HEK293T (cell line): ENCODE measurements around the gene ADCY6.

Source experiments
- CTCF ChIA-PET: fragments of 350-600 bp; formaldehyde crosslinking; extraction: SDS; loops from one replicate; lab custom pipeline; 2021; ENCODE audit warnings: antibody characterized with exemption, inconsistent platforms; lab: Yijun Ruan, JAX
- POLR2A ChIA-PET: fragments of 350-600 bp; formaldehyde crosslinking; extraction: SDS; loops from one replicate; lab custom pipeline; 2020; ENCODE audit warnings: antibody characterized with exemption, inconsistent platforms; lab: Yijun Ruan, JAX
- DNase-seq: peaks from one replicate; pipeline ENCODE4 v3.0.0; 2012; ENCODE audit warnings: mixed read lengths; ENCODE audit errors: extremely low spot score
- ARNT ChIP-seq: fragments of 450-650 bp; IDR thresholded peaks from 2 replicates; pipeline ENCODE4 v1.6.1; 2017; ENCODE audit warnings: mild to moderate bottlenecking
- BHLHE40 ChIP-seq: fragments of 450-650 bp; IDR thresholded peaks from 2 replicates; pipeline ENCODE4 v1.6.1; 2016; ENCODE audit warnings: mild to moderate bottlenecking, moderate library complexity, borderline replicate concordance
- CTBP1 ChIP-seq: fragments of 450-650 bp; IDR thresholded peaks from 2 replicates; pipeline ENCODE4 v1.6.1; 2016; ENCODE audit warnings: borderline replicate concordance
- ELF4 ChIP-seq: fragments of 450-650 bp; IDR thresholded peaks from 2 replicates; pipeline ENCODE4 v1.6.1; 2017; ENCODE audit warnings: antibody characterized with exemption
- FOXA1 ChIP-seq: fragments of 450-650 bp; IDR thresholded peaks from 2 replicates; pipeline ENCODE4 v1.6.1; 2016; ENCODE audit warnings: mild to moderate bottlenecking
- FOXK2 ChIP-seq: fragments of 450-650 bp; IDR thresholded peaks from 2 replicates; pipeline ENCODE4 v1.6.1; 2016; ENCODE audit warnings: mild to moderate bottlenecking
- FOXM1 ChIP-seq: fragments of 450-650 bp; IDR thresholded peaks from 2 replicates; pipeline ENCODE4 v1.6.1; 2017; ENCODE audit warnings: mild to moderate bottlenecking, borderline replicate concordance
- HDGF ChIP-seq: fragments of 450-650 bp; IDR thresholded peaks from 2 replicates; pipeline ENCODE4 v1.6.1; 2017; ENCODE audit warnings: antibody characterized with exemption, borderline replicate concordance
- L3MBTL2 ChIP-seq: fragments of 450-650 bp; conservative IDR thresholded peaks from 2 replicates; pipeline ENCODE4 v1.6.1; 2016; ENCODE audit warnings: mild to moderate bottlenecking
- LEF1 ChIP-seq: fragments of 450-650 bp; IDR thresholded peaks from 2 replicates; pipeline ENCODE4 v1.6.1; 2017; ENCODE audit warnings: mild to moderate bottlenecking, borderline replicate concordance
- NFRKB ChIP-seq: fragments of 450-650 bp; IDR thresholded peaks from 2 replicates; pipeline ENCODE4 v1.6.1; 2016; ENCODE audit warnings: mild to moderate bottlenecking, moderate library complexity
- PKNOX1 ChIP-seq: fragments of 450-650 bp; IDR thresholded peaks from 2 replicates; pipeline ENCODE4 v1.6.1; 2016
- SP1 ChIP-seq: fragments of 450-650 bp; IDR thresholded peaks from 2 replicates; pipeline ENCODE4 v1.6.1; 2017
- SUZ12 ChIP-seq: fragments of 450-650 bp; IDR thresholded peaks from 2 replicates; pipeline ENCODE4 v1.6.1; 2016; ENCODE audit warnings: mild to moderate bottlenecking
- TARDBP ChIP-seq: fragments of 450-650 bp; IDR thresholded peaks from 2 replicates; pipeline ENCODE4 v1.6.1; 2016
- ZNF384 ChIP-seq: fragments of 450-650 bp; IDR thresholded peaks from 2 replicates; pipeline ENCODE4 v1.6.1; 2016

The ADCY6 gene

GRCh38 chr12:48818831-48819590, 30.1 kb upstream of the ADCY6 start:
- ChIA-PET CTCF (interaction anchor here (0.7 kb wide), 1 partner anchor 24 kb away, joined by 3 read pairs; no protein-coding TSS in a partner anchor), POLR2A (interaction anchor here (0.8 to 2.2 kb wide), 3 partner anchors 13 to 139 kb away, joined by 3 to 9 read pairs (median 3); partner anchors contain the start of genes ARF3 and DDX23)
- TF ChIP-seq BHLHE40 (no peak), ELF4 (no peak), SUZ12 (no peak), FOXK2 (no peak), NFRKB (no peak), ZNF384 (no peak), HDGF (no peak), FOXM1 (no peak), L3MBTL2 (no peak), PKNOX1 (no peak)
- no peak for DNase-seq

- ChIA-PET CTCF (no interaction called here), POLR2A (interaction anchor here (0.6 to 3.3 kb wide), 2 partner anchors 9 to 136 kb away, joined by 3 to 14 read pairs; partner anchors contain the start of gene KANSL2)
- DNase-seq = peak; percentile 66
- TF ChIP-seq HDGF = no peak
- no peak for TF ChIP-seq SP1
- TF ChIP-seq FOXM1 = no peak
Observed at GRCh38 chr12:48817873-48818830, 29.3 kb upstream of the ADCY6 start, which contains the start of gene CACNB3. CACNB3 (plus strand) TSS chr12:48818496; CDS start chr12:48818930, 434 bp downstream.

GRCh38 chr12:48816143-48816854, 27.4 kb upstream of the ADCY6 start:
- POLR2A ChIA-PET = interaction anchor here (0.6 to 3.3 kb wide), 5 partner anchors 8 to 107 kb away, joined by 3 to 14 read pairs (median 3); no protein-coding TSS in a partner anchor
- no peak for TF ChIP-seq FOXA1
- no peak for TF ChIP-seq ZNF384
- no peak for TF ChIP-seq LEF1
- TF ChIP-seq TARDBP = no peak
- no peak for TF ChIP-seq NFRKB
- TF ChIP-seq CTBP1 = no peak
- TF ChIP-seq HDGF = no peak
- no peak for TF ChIP-seq ELF4
- TF ChIP-seq FOXK2 = no peak
- TF ChIP-seq BHLHE40 = no peak
- no peak for TF ChIP-seq ARNT
- no peak for TF ChIP-seq SUZ12
- no peak for TF ChIP-seq L3MBTL2
- CTCF ChIA-PET = interaction anchor here (1.3 to 1.8 kb wide), 2 partner anchors 11 to 227 kb away, joined by 4 to 10 read pairs; no protein-coding TSS in a partner anchor
- DNase-seq = no peak

DNA sequence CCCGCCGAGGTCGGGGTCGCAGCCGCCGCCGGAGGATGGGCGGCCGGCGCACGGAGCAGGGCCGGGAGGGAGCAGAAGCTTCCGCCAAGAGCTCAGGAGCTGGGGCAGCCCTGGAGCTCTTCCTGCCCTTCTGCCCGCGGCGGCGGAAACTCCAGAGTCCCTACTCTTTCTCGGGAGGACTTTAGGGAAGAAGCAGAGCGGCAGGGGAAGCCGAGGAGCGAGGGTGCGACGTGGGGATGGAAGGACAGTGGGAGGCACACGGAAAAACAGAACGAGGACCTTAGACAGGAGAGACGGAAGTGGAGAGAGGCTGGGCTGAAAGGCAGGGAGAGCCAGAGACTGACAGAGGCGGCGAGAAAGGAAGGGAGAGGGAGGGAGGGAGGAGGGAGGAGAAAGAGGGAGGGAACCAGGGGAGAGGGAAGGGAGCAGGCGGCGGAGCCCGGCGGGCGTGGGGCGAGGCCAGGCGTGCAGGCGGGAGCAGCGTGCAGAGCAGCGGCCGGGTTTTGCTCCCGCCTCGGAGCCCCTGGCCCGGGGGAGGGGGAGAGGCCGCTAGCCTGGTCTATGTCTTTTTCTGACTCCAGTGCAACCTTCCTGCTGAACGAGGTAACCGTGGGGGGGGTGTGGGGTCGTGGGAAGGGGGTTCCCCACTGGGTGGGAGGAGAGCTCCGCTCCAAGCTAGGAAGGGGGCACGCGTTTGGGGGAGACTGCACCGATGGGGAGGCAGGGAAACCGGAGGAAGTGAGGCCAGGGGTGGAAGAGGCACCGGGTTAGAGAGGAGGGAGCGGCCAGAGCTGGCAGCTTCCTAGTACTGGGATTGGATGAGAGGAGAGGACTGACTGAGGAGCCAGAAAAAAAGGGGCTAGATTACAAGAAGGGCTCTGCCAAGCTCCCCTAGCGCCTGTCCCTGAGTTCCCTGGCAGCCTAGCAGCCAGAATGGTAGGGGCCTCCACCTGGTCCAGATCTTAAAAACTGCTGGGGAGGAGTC, 26.5 kb upstream of the ADCY6 start:
- CTCF ChIA-PET = interaction anchor here (0.5 to 2.1 kb wide), 17 partner anchors 8 to 539 kb away, joined by 3 to 10 read pairs (median 4); partner anchors contain the start of genes ADCY6 and ARF3
- TF ChIP-seq ZNF384 = no peak
- TF ChIP-seq CTBP1 = no peak
- no peak for TF ChIP-seq BHLHE40
- TF ChIP-seq FOXK2 = no peak
- TF ChIP-seq LEF1 = no peak
- no peak for TF ChIP-seq SP1
- peak; percentile 93 for TF ChIP-seq PKNOX1
- TF ChIP-seq HDGF = no peak
- TF ChIP-seq L3MBTL2 = peak; percentile 92
- POLR2A ChIA-PET = interaction anchor here (0.7 to 3.3 kb wide), 11 partner anchors 8 to 160 kb away, joined by 3 to 14 read pairs (median 4); partner anchors contain the start of genes ARF3 and KANSL2
- peak; percentile 80 for DNase-seq
